K562 (cell line): ENCODE measurements around the gene AAMP. TPM values are rescaled to one million over a fixed set of nuclear protein-coding genes. Genes with fewer than 3 reads are reported as not detected.

Experiments
- ATAC-seq: fragments of 200-7000 bp; cut with Tn5 transposase; 3 replicates; pipeline ENCODE4 v1.9.1; 2020; ENCODE audit warnings: moderate library complexity
- BruUV-seq: library from RNA; stranded (reverse); fragments of 400-500 nt; replicated peaks from 2 replicates; lab custom pipeline; 2021; lab: Mats Ljungman, UMichigan
- CTCF ChIA-PET: fragments of 300-600 bp; formaldehyde crosslinking; extraction: SDS; loops from one replicate; lab custom pipeline; 2021; ENCODE audit warnings: low intra/inter-chr PET ratio; lab: Yijun Ruan, JAX
- POLR2A ChIA-PET: fragments of 300-600, 350-650 bp; sonication (Branson Sonifier 250); formaldehyde crosslinking; extraction: SDS; loops from one replicate; lab custom pipeline; 2021; ENCODE audit warnings: antibody characterized with exemption, inconsistent platforms; lab: Yijun Ruan, JAX
- DNase-seq, 4 experiments: peaks; one replicate each; pipeline versions ENCODE4 v3.0.0 to v3.0.0-alpha.2; 2011 to 2018; ENCODE audit warnings: low spot score in 3 of 4, mixed read lengths in 3 of 4; ENCODE audit errors: extremely low read depth in 1 of 4
- FAIRE-seq: peaks from 2 replicates; lab custom pipeline; 2011; peaks lifted over from hg19 to GRCh38; lab: Jason Lieb, UNC
- H2AFZ ChIP-seq: 2 replicates; pipeline ENCODE4 v1.6.0; 2011; ENCODE audit warnings: low read depth, low read length, control low read depth, inconsistent platforms
- H3K27ac ChIP-seq: fragments of 200-600 bp; 3 replicates; pipeline ENCODE4 v1.8.0; 2011; ENCODE audit warnings: low read depth, mild to moderate bottlenecking, control low read depth, inconsistent platforms, low read length, moderate library complexity, mixed read lengths; ENCODE audit errors: extremely low read depth
- H3K27me3 ChIP-seq, 2 experiments: fragments of 300-600 bp in 1 of 2; 2 replicates in 1 of 2; 3 replicates in 1 of 2; pipeline versions ENCODE4 v1.6.0 to v1.8.0; 2011; ENCODE audit warnings: inconsistent platforms in 2 of 2, low read length in 2 of 2, mild to moderate bottlenecking in 1 of 2, mixed read lengths in 1 of 2, moderate library complexity in 1 of 2; ENCODE audit not compliant: control insufficient read depth in 2 of 2, insufficient read depth in 2 of 2
- H3K36me3 ChIP-seq: fragments of 300-600 bp; 3 replicates; pipeline ENCODE4 v1.8.0; 2011; ENCODE audit warnings: mild to moderate bottlenecking, low read length, inconsistent platforms; ENCODE audit not compliant: control insufficient read depth, insufficient read depth
- H3K4me1 ChIP-seq, 2 experiments: fragments of 200-600 bp in 1 of 2; replicated peaks in 1 of 2; 2 replicates in 1 of 2; 3 replicates in 1 of 2; pipeline versions ENCODE4 v1.5.1 to v1.8.0; 2011; ENCODE audit warnings: inconsistent platforms in 2 of 2, low read length in 2 of 2, mild to moderate bottlenecking in 1 of 2, mixed read lengths in 1 of 2, moderate library complexity in 1 of 2; ENCODE audit not compliant: control insufficient read depth in 2 of 2, insufficient read depth in 2 of 2
- H3K4me2 ChIP-seq: 2 replicates; pipeline ENCODE4 v1.6.1; 2011; ENCODE audit warnings: low read length, control low read depth, inconsistent platforms, mixed read lengths; ENCODE audit not compliant: insufficient read depth
- H3K4me3 ChIP-seq: fragments of 200-600 bp; sonication (generic), shearing (Covaris generic); 2 replicates; pipeline ENCODE4 v1.5.1; 2016; ENCODE audit warnings: control low read depth, inconsistent platforms
- H3K79me2 ChIP-seq: fragments of 200-600 bp; 3 replicates; pipeline ENCODE4 v1.8.0; 2011; ENCODE audit warnings: low read length, inconsistent platforms; ENCODE audit not compliant: control insufficient read depth, insufficient read depth
- H3K9ac ChIP-seq, 2 experiments: 2 replicates each; pipeline versions ENCODE4 v1.6.0 to v1.6.1; 2011; ENCODE audit warnings: low read depth in 2 of 2, low read length in 2 of 2, control low read depth in 1 of 2, inconsistent platforms in 1 of 2, mild to moderate bottlenecking in 1 of 2, mixed read lengths in 1 of 2; ENCODE audit not compliant: insufficient read depth in 1 of 2
- H3K9me1 ChIP-seq: one replicate; pipeline ENCODE4 v1.6.0; 2011; ENCODE audit warnings: inconsistent platforms, mild to moderate bottlenecking, low read length, moderate library complexity; ENCODE audit not compliant: control insufficient read depth, insufficient read depth
- H3K9me3 ChIP-seq: replicated peaks from 2 replicates; pipeline ENCODE4 v1.5.1; 2011; ENCODE audit warnings: low read depth, low read length, inconsistent platforms; ENCODE audit not compliant: control insufficient read depth, insufficient read depth
- H4K20me1 ChIP-seq: replicated peaks from 2 replicates; pipeline ENCODE4 v1.6.1; 2011; ENCODE audit warnings: low read length, inconsistent platforms, mixed read lengths; ENCODE audit not compliant: control insufficient read depth, insufficient read depth
- FOXP1 ChIP-seq: sonication (generic); formaldehyde crosslinking; IDR thresholded peaks from 2 replicates; pipeline ENCODE4 v1.8.0; 2022; ENCODE audit warnings: mild to moderate bottlenecking, missing genetic modification reagents
- HMG20A ChIP-seq: fragments of 450-650 bp; formaldehyde crosslinking; conservative IDR thresholded peaks from 2 replicates; pipeline ENCODE4 v1.4.0; 2020; ENCODE audit warnings: mild to moderate bottlenecking, mixed read lengths
- NFXL1 ChIP-seq: fragments of 450-650 bp; formaldehyde crosslinking; IDR thresholded peaks from 2 replicates; pipeline ENCODE4 v1.4.0; 2021; ENCODE audit warnings: mild to moderate bottlenecking
- RNF2 ChIP-seq: sonication (generic); IDR thresholded peaks from 2 replicates; pipeline ENCODE4 v1.6.1; 2016
- SOX6 ChIP-seq: fragments of 450-650 bp; IDR thresholded peaks from 2 replicates; pipeline ENCODE4 v1.6.1; 2014; ENCODE audit warnings: mild to moderate bottlenecking
- XRCC4 ChIP-seq: IDR thresholded peaks from one replicate; pipeline ENCODE4 v1.6.1; 2011; ENCODE audit not compliant: insufficient read depth, insufficient read length; ENCODE audit errors: extremely low read depth
- ZFP36 ChIP-seq: fragments of 150-350 bp; IDR thresholded peaks from 2 replicates; pipeline ENCODE4 v1.6.1; 2018; ENCODE audit warnings: low read length, low read depth; ENCODE audit not compliant: partially characterized antibody
- ZNF75A ChIP-seq: fragments of 450-650 bp; formaldehyde crosslinking; IDR thresholded peaks from 2 replicates; pipeline ENCODE4 v1.4.0; 2020; ENCODE audit warnings: mild to moderate bottlenecking
- WGBS: fragments of 100-300 bp; shearing (Covaris generic); methylation state at CpG from one replicate; pipeline ENCODE4 v1.1.6; 2016; ENCODE audit warnings: low coverage, mixed read lengths; ENCODE audit not compliant: insufficient coverage; ENCODE audit errors: missing lambda C conversion rate; 5-methylcytosine and 5-hydroxymethylcytosine counted together
- in situ Hi-C: fragments of 300-500 bp; cut with MboI; formaldehyde crosslinking; loops from 4 replicates; pipeline ENCODE4 v1.15.0; 2018; ENCODE audit warnings: inconsistent platforms, mixed read lengths
- intact Hi-C: fragments of 100-400 bp; cut with micrococcal nuclease; formaldehyde crosslinking; loops from 2 replicates; pipeline ENCODE4 v1.14.2; 2022
- polyA plus RNA-seq, 8 experiments: library from polyadenylated mRNA; depleted of rRNA in 4 of 8; stranded (reverse) in 5 of 8; unstranded in 3 of 8; fragments of >200 nt; fragmentation: Nextera tagmentation in 2 of 8; fragmentation: Illumina TruSeq in 1 of 8; extraction: Ambion mirVana in 2 of 8; extraction: Trizol in 1 of 8; gene quantifications; 2 replicates each; pipeline versions ENCODE4 v1.2.1 to v1.2.3, GENCODE V29; 2011 to 2014; ENCODE audit warnings: inconsistent platforms in 1 of 8, missing spikeins in 1 of 8
- total RNA-seq, 7 experiments: library from RNA; depleted of rRNA in 6 of 7; stranded (reverse); fragments of >200 nt in 6 of 7; fragmentation: Illumina TruSeq in 2 of 7; extraction: Trizol in 2 of 7; gene quantifications; 2 replicates each; pipeline versions ENCODE4 v1.2.1 to v1.2.3, GENCODE V29; 2011 to 2021; ENCODE audit warnings: low replicate concordance in 1 of 7
- TF ChIP-seq, protein P1 (sequence below), 2 experiments: fragments of 450-650 bp; IDR thresholded peaks; 2 replicates each; pipeline ENCODE4 v1.6.1; 2016
- TF ChIP-seq, protein P2 (sequence below), 2 experiments: fragments of 450-650 bp; formaldehyde crosslinking in 1 of 2; IDR thresholded peaks; 2 replicates each; pipeline versions ENCODE4 v1.4.0 to v1.6.1; 2014 to 2020; ENCODE audit warnings: mild to moderate bottlenecking in 2 of 2, borderline replicate concordance in 1 of 2, low read depth in 1 of 2
- TF ChIP-seq, protein P3 (sequence below): IDR thresholded peaks from 2 replicates; pipeline ENCODE4 v1.6.1; 2014; ENCODE audit warnings: antibody characterized with exemption
- TF ChIP-seq, protein P4 (sequence below): fragments of 250-450 bp; sonication (Bioruptor Pico); IDR thresholded peaks from 2 replicates; pipeline ENCODE4 v1.5.0; 2021

Gene AAMP
- total and polyA plus RNA-seq, 9 of the 15 experiments (the other 6 are each of a cell fraction or from before 2014, with no cell fraction given): 5.7 to 197 (median 94.1) TPM

DNA sequence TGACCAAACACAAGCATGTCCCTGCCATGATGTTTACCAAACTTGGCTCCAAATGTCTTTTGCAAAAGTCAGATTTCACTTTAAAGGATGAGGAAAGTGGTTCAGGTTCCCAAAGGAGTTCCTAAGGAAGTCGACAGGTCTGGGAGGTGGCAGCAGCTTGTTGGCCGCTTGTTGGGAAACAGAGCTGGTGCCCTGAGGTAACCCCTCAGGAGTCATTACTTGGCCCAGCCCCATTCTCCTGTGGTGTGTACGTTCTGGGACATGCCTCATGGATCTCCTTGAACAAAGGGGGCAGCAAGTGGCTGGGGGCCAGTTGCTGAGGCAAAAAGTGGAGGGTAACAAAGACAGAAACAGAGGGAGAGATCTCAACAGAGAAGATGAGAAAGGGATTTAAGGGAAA lies 11.5 kb upstream of the AAMP start:
- no peak overlapping the region for H3K4me2 ChIP-seq
- H3K4me1 ChIP-seq: peaks cover 22 to 32% of the 10 kb centered on the region in 2 experiments
- POLR2A ChIA-PET: interaction anchor here (0.9 kb wide), 1 partner anchor 580 kb away, joined by 3 read pairs; no protein-coding TSS in a partner anchor
- TF ChIP-seq, protein P1, sequence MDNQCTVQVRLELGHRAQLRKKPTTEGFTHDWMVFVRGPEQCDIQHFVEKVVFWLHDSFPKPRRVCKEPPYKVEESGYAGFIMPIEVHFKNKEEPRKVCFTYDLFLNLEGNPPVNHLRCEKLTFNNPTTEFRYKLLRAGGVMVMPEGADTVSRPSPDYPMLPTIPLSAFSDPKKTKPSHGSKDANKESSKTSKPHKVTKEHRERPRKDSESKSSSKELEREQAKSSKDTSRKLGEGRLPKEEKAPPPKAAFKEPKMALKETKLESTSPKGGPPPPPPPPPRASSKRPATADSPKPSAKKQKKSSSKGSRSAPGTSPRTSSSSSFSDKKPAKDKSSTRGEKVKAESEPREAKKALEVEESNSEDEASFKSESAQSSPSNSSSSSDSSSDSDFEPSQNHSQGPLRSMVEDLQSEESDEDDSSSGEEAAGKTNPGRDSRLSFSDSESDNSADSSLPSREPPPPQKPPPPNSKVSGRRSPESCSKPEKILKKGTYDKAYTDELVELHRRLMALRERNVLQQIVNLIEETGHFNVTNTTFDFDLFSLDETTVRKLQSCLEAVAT (IDR thresholded peaks at IDR 0.05): no peak
- no peak for TF ChIP-seq SOX6
- TF ChIP-seq ZFP36: no peak
- no peak for TF ChIP-seq FOXP1 (CRISPR knock-in tag)
- TF ChIP-seq ZNF75A: no peak
- TF ChIP-seq, protein P2, sequence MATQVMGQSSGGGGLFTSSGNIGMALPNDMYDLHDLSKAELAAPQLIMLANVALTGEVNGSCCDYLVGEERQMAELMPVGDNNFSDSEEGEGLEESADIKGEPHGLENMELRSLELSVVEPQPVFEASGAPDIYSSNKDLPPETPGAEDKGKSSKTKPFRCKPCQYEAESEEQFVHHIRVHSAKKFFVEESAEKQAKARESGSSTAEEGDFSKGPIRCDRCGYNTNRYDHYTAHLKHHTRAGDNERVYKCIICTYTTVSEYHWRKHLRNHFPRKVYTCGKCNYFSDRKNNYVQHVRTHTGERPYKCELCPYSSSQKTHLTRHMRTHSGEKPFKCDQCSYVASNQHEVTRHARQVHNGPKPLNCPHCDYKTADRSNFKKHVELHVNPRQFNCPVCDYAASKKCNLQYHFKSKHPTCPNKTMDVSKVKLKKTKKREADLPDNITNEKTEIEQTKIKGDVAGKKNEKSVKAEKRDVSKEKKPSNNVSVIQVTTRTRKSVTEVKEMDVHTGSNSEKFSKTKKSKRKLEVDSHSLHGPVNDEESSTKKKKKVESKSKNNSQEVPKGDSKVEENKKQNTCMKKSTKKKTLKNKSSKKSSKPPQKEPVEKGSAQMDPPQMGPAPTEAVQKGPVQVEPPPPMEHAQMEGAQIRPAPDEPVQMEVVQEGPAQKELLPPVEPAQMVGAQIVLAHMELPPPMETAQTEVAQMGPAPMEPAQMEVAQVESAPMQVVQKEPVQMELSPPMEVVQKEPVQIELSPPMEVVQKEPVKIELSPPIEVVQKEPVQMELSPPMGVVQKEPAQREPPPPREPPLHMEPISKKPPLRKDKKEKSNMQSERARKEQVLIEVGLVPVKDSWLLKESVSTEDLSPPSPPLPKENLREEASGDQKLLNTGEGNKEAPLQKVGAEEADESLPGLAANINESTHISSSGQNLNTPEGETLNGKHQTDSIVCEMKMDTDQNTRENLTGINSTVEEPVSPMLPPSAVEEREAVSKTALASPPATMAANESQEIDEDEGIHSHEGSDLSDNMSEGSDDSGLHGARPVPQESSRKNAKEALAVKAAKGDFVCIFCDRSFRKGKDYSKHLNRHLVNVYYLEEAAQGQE (IDR thresholded peaks at IDR 0.05; ENCODE audit: borderline replicate concordance): no peak
- TF ChIP-seq, protein P2 (CRISPR knock-in tag; IDR thresholded peaks at IDR 0.05; ENCODE audit: low read depth): no peak
- TF ChIP-seq NFXL1 (CRISPR knock-in tag): no peak
- TF ChIP-seq, protein P3, sequence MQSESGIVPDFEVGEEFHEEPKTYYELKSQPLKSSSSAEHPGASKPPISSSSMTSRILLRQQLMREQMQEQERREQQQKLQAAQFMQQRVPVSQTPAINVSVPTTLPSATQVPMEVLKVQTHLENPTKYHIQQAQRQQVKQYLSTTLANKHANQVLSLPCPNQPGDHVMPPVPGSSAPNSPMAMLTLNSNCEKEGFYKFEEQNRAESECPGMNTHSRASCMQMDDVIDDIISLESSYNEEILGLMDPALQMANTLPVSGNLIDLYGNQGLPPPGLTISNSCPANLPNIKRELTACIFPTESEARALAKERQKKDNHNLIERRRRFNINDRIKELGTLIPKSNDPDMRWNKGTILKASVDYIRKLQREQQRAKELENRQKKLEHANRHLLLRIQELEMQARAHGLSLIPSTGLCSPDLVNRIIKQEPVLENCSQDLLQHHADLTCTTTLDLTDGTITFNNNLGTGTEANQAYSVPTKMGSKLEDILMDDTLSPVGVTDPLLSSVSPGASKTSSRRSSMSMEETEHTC: no peak
- no peak for TF ChIP-seq XRCC4
- no peak for TF ChIP-seq RNF2
- TF ChIP-seq HMG20A (CRISPR knock-in tag): no peak
- TF ChIP-seq, protein P4, sequence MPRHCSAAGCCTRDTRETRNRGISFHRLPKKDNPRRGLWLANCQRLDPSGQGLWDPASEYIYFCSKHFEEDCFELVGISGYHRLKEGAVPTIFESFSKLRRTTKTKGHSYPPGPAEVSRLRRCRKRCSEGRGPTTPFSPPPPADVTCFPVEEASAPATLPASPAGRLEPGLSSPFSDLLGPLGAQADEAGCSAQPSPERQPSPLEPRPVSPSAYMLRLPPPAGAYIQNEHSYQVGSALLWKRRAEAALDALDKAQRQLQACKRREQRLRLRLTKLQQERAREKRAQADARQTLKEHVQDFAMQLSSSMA (CRISPR knock-in tag): no peak

More for the DNA sequence above, 11.5 kb upstream of the AAMP start:
- in situ Hi-C loops: no loop called here
- WGBS: 76% methylated on average over 3 of the region's 3 CpGs
- Histone ChIP-seq H2AFZ (no peak overlapping the region), H3K4me3 (no peak overlapping the region), H3K27me3 (no peaks in the 10 kb centered on the region), H3K79me2 (peaks cover 50% of the 10 kb centered on the region), H3K9me1 (no peaks in the 10 kb centered on the region), H3K36me3 (peaks cover 93% of the 10 kb centered on the region), H3K27ac (no peak overlapping the region), H3K9me3 (no peaks in the 10 kb centered on the region), H3K9ac (no peak overlapping the region), H4K20me1 (peaks cover 5% of the 10 kb centered on the region; the same call in 1 of the 2 replicates)
- DNase-seq (no peak), ATAC-seq (no peak), FAIRE-seq (no peak)
- no TSS peak for BruUV-seq
- CTCF ChIA-PET: no interaction called here
- intact Hi-C loops: no loop called here
